Keratinocyte (primary cell): Measurements from ENCODE around the gene CDX1.

ENCODE experiments used
- EZH2 ChIP-seq: IDR thresholded peaks from one replicate; pipeline ENCODE4 v1.6.1; 2012; ENCODE audit warnings: inconsistent platforms, mild to moderate bottlenecking, low read length, moderate library complexity
- TF ChIP-seq, protein P1 (sequence below), 3 experiments: IDR thresholded peaks in 1 of 3; conservative IDR thresholded peaks in 1 of 3; optimal IDR thresholded peaks in 1 of 3; 2 replicates in 2 of 3; 3 replicates in 1 of 3; pipeline versions ENCODE3 to v1.5.1; 2011; ENCODE audit warnings: low read length in 3 of 3, mild to moderate bottlenecking in 3 of 3, moderate library complexity in 2 of 3, control low read depth in 1 of 3, inconsistent platforms in 1 of 3; ENCODE audit not compliant: insufficient read depth in 2 of 3; ENCODE audit errors: extremely low read depth in 1 of 3

DNA sequence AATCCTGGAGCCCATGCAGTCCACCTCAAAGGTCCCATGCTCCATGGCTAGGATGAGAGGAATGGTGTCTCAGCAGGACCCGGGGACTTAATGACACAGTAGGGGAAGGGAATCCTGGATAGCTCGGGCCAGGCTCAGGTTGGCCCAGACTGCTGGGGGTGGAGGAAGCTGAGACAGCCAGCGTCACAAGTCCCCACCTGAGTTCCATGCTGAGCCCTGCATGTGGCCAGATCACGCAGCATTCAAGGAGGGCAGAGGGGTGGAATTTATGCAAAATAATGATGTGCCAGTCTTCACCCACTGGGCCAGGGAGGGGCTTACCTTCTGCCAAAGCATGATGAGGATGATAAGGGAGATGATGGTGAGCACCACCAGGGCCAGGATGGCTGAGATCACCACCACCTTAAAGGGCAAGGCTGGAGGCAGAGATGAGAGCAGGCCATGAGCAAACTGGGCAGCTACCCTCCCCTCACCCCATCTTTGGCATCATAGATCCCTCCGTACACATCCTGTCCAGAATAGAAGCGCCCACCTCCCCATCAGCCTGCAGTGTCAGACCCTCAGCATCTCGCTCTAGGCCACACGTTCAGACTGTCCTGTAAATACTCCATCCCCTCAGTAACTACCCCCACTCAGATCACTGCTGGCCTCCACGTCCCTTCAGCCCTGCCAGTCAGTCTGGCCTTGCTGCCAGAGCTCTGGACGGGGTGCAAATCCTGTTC is 40.2 kb upstream of the CDX1 start:
- no peak for TF ChIP-seq EZH2
- TF ChIP-seq, protein P1, sequence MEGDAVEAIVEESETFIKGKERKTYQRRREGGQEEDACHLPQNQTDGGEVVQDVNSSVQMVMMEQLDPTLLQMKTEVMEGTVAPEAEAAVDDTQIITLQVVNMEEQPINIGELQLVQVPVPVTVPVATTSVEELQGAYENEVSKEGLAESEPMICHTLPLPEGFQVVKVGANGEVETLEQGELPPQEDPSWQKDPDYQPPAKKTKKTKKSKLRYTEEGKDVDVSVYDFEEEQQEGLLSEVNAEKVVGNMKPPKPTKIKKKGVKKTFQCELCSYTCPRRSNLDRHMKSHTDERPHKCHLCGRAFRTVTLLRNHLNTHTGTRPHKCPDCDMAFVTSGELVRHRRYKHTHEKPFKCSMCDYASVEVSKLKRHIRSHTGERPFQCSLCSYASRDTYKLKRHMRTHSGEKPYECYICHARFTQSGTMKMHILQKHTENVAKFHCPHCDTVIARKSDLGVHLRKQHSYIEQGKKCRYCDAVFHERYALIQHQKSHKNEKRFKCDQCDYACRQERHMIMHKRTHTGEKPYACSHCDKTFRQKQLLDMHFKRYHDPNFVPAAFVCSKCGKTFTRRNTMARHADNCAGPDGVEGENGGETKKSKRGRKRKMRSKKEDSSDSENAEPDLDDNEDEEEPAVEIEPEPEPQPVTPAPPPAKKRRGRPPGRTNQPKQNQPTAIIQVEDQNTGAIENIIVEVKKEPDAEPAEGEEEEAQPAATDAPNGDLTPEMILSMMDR (optimal IDR thresholded peaks at IDR 0.05 in 1 of 3, IDR thresholded peaks at IDR 0.05 in 1 of 3, conservative IDR thresholded peaks at IDR 0.05 in 1 of 3; ENCODE audit: extremely low read depth in 1 of 3, insufficient read depth in 2 of 3, low read length in 3 of 3) = no peak
